H1 (cell line): ENCODE results near the gene SEMA3B. TPM values are rescaled to one million over a fixed set of nuclear protein-coding genes. Genes with fewer than 3 reads are reported as not detected.
"Not testable (repeated sequence)": the region's sequence is repeated elsewhere in the genome, so short reads cannot be mapped to it uniquely, and the experiment has no call there.

Experiments used
- CTCF ChIA-PET: fragments of 300-600 bp; sonication (Branson Sonifier 250); formaldehyde crosslinking; loops from one replicate; lab custom pipeline; 2021; ENCODE audit not compliant: partially characterized antibody; lab: Charles Lee
- POLR2A ChIA-PET: fragments of 300-600 bp; sonication (Branson Sonifier 250); formaldehyde crosslinking; loops from one replicate; lab custom pipeline; 2021; ENCODE audit warnings: inconsistent platforms; ENCODE audit not compliant: partially characterized antibody; lab: Charles Lee
- DNase-seq, 2 experiments: peaks; one replicate each; pipeline versions ENCODE4 v3.0.0 to v3.0.0-alpha.2; 2010 to 2022; ENCODE audit warnings: low spot score in 2 of 2, low read depth in 1 of 2, mixed read lengths in 1 of 2
- FAIRE-seq: peaks from 2 replicates; lab custom pipeline; 2011; peaks lifted over from hg19 to GRCh38; lab: Jason Lieb, UNC
- H2AFZ ChIP-seq: 2 replicates; pipeline ENCODE4 v1.8.1; 2012; ENCODE audit warnings: low read length, inconsistent platforms
- H2AK5ac ChIP-seq: 2 replicates; pipeline ENCODE4 v1.6.1; 2013; ENCODE audit warnings: low read depth, low read length
- H2BK120ac ChIP-seq: replicated peaks from 2 replicates; pipeline ENCODE3; 2013; ENCODE audit warnings: low read depth, low read length, inconsistent platforms
- H2BK12ac ChIP-seq: 2 replicates; pipeline ENCODE4 v1.6.1; 2013; ENCODE audit warnings: low read depth, low read length
- H2BK15ac ChIP-seq: 2 replicates; pipeline ENCODE4 v1.6.1; 2013; ENCODE audit warnings: low read length
- H2BK20ac ChIP-seq: 2 replicates; pipeline ENCODE4 v1.6.1; 2013; ENCODE audit warnings: low read length
- H2BK5ac ChIP-seq: 2 replicates; pipeline ENCODE4 v1.6.1; 2013; ENCODE audit warnings: low read depth, low read length
- H3K14ac ChIP-seq: 2 replicates; pipeline ENCODE4 v1.6.1; 2013; ENCODE audit warnings: inconsistent platforms; ENCODE audit not compliant: insufficient read length
- H3K18ac ChIP-seq: 2 replicates; pipeline ENCODE4 v1.6.1; 2013; ENCODE audit warnings: low read length; ENCODE audit errors: extremely low read depth
- H3K23ac ChIP-seq: 2 replicates; pipeline ENCODE4 v1.6.1; 2013; ENCODE audit warnings: inconsistent platforms; ENCODE audit not compliant: insufficient read length
- H3K23me2 ChIP-seq: 2 replicates; pipeline ENCODE4 v1.6.1; 2013; ENCODE audit warnings: low read depth, low read length
- H3K27ac ChIP-seq: 2 replicates; pipeline ENCODE4 v1.6.1; 2011; ENCODE audit warnings: low read depth, low read length, inconsistent platforms
- H3K27me3 ChIP-seq, 4 experiments: replicated peaks in 1 of 4; 1 replicate in 1 of 4; 2 replicates in 3 of 4; pipeline versions ENCODE4 v1.6.1 to v1.8.1; 2011 to 2013; ENCODE audit warnings: low read length in 3 of 4, mild to moderate bottlenecking in 3 of 4, inconsistent platforms in 2 of 4, mixed read lengths in 2 of 4, moderate library complexity in 1 of 4; ENCODE audit not compliant: control insufficient read depth in 3 of 4, insufficient read depth in 3 of 4; ENCODE audit errors: extremely low read depth in 1 of 4
- H3K36me3 ChIP-seq, 4 experiments: 2 replicates each; pipeline versions ENCODE4 v1.6.1 to v1.8.1; 2011 to 2013; ENCODE audit warnings: mild to moderate bottlenecking in 4 of 4, low read length in 3 of 4, moderate library complexity in 2 of 4, control low read depth in 1 of 4, inconsistent platforms in 1 of 4; ENCODE audit not compliant: insufficient read depth in 4 of 4, control insufficient read depth in 2 of 4
- H3K4ac ChIP-seq: replicated peaks from 2 replicates; pipeline ENCODE3; 2013; ENCODE audit warnings: low read length, low read depth, mixed read lengths, inconsistent platforms; ENCODE audit not compliant: insufficient read length
- H3K4me1 ChIP-seq, 4 experiments: replicated peaks in 1 of 4; 1 replicate in 1 of 4; 2 replicates in 3 of 4; pipeline versions ENCODE4 v1.6.1 to v1.8.1; 2011 to 2013; ENCODE audit warnings: low read length in 3 of 4, inconsistent platforms in 2 of 4, mixed read lengths in 1 of 4; ENCODE audit not compliant: insufficient read depth in 4 of 4, control insufficient read depth in 3 of 4
- H3K4me2 ChIP-seq, 2 experiments: 2 replicates each; pipeline versions ENCODE4 v1.6.1 to v1.8.1; 2011 to 2013; ENCODE audit warnings: low read depth in 2 of 2, low read length in 2 of 2, control low read depth in 1 of 2, inconsistent platforms in 1 of 2, mild to moderate bottlenecking in 1 of 2; ENCODE audit not compliant: insufficient read depth in 1 of 2
- H3K4me3 ChIP-seq, 4 experiments: fragments of 200-600, 300-600 bp in 1 of 4; sonication (generic), shearing (Covaris generic), sonication (Bioruptor Twin) in 1 of 4; 2 replicates each; pipeline versions ENCODE4 v1.5.1 to v1.8.1; 2011 to 2016; ENCODE audit warnings: low read length in 4 of 4, low read depth in 3 of 4, control low read depth in 2 of 4, inconsistent platforms in 2 of 4, mild to moderate bottlenecking in 2 of 4, mixed read lengths in 1 of 4, moderate library complexity in 1 of 4; ENCODE audit not compliant: insufficient read depth in 2 of 4; ENCODE audit errors: extremely low read depth in 1 of 4
- H3K56ac ChIP-seq: replicated peaks from 2 replicates; pipeline ENCODE3; 2013; ENCODE audit warnings: low read depth, mild to moderate bottlenecking, mixed read lengths, low read length, inconsistent platforms; ENCODE audit not compliant: insufficient read length
- H3K79me1 ChIP-seq: 2 replicates; pipeline ENCODE4 v1.6.1; 2013; ENCODE audit warnings: low read depth, low read length, control low read depth
- H3K79me2 ChIP-seq, 2 experiments: 2 replicates each; pipeline versions ENCODE4 v1.6.1 to v1.8.1; 2012 to 2013; ENCODE audit warnings: low read length in 2 of 2, mild to moderate bottlenecking in 2 of 2, inconsistent platforms in 1 of 2; ENCODE audit not compliant: insufficient read depth in 2 of 2, control insufficient read depth in 1 of 2
- H3K9ac ChIP-seq, 4 experiments: replicated peaks in 1 of 4; 1 replicate in 1 of 4; 2 replicates in 3 of 4; pipeline versions ENCODE4 v1.6.1 to v1.8.1; 2011 to 2013; ENCODE audit warnings: low read depth in 3 of 4, low read length in 3 of 4, control low read depth in 2 of 4, mild to moderate bottlenecking in 2 of 4, moderate library complexity in 2 of 4, inconsistent platforms in 1 of 4; ENCODE audit errors: extremely low read depth in 1 of 4
- H3K9me3 ChIP-seq, 2 experiments: 2 replicates each; pipeline versions ENCODE4 v1.6.1 to v1.8.1; 2012 to 2013; ENCODE audit warnings: mild to moderate bottlenecking in 2 of 2, moderate library complexity in 2 of 2, control low read depth in 1 of 2, inconsistent platforms in 1 of 2, low read depth in 1 of 2, low read length in 1 of 2, mixed read lengths in 1 of 2; ENCODE audit not compliant: insufficient read depth in 2 of 2
- H4K20me1 ChIP-seq, 2 experiments: replicated peaks in 1 of 2; 2 replicates each; pipeline versions ENCODE3 to v1.8.1; 2011 to 2013; ENCODE audit warnings: inconsistent platforms in 2 of 2, low read length in 2 of 2, mild to moderate bottlenecking in 1 of 2; ENCODE audit not compliant: insufficient read depth in 2 of 2, control insufficient read depth in 1 of 2
- H4K5ac ChIP-seq: 2 replicates; pipeline ENCODE4 v1.6.1; 2013; ENCODE audit warnings: low read length, low read depth, mixed read lengths, inconsistent platforms; ENCODE audit not compliant: insufficient read length
- H4K8ac ChIP-seq: 2 replicates; pipeline ENCODE4 v1.8.0; 2013; ENCODE audit warnings: mild to moderate bottlenecking, moderate library complexity, low read length, inconsistent platforms; ENCODE audit not compliant: insufficient read depth; ENCODE audit errors: extremely low read depth
- H4K91ac ChIP-seq: replicated peaks from 2 replicates; pipeline ENCODE3; 2013; ENCODE audit warnings: low read length, mixed read lengths, inconsistent platforms; ENCODE audit not compliant: insufficient read length
- WGBS, 2 experiments: shearing (Covaris generic) in 1 of 2; methylation state at CpG; one replicate each; pipeline versions ENCODE4 v1.1.6 to v1.1.7; 2013 to 2015; ENCODE audit warnings: low lambda C conversion rate in 2 of 2, mixed read lengths in 2 of 2, inconsistent platforms in 1 of 2, low coverage in 1 of 2, missing lambda C conversion rate in 1 of 2; ENCODE audit not compliant: insufficient replicate concordance in 2 of 2, insufficient coverage in 1 of 2, insufficient read length in 1 of 2; ENCODE audit errors: extremely low coverage in 1 of 2, missing lambda C conversion rate in 1 of 2; 5-methylcytosine and 5-hydroxymethylcytosine counted together
- polyA plus RNA-seq, 7 experiments: library from polyadenylated mRNA; depleted of rRNA in 3 of 7; stranded (reverse) in 5 of 7; unstranded in 2 of 7; fragments of >200 nt in 5 of 7; fragments of 200-250 nt in 2 of 7; gene quantifications; 1 replicate in 5 of 7; 2 replicates in 1 of 7; 4 replicates in 1 of 7; pipeline versions ENCODE4 v1.2.1 to v1.2.3, GENCODE V29; 2011 to 2013; ENCODE audit warnings: missing spikeins in 2 of 7, mixed read lengths in 2 of 7
- total RNA-seq: library from RNA; stranded (reverse); fragmentation: NEBNext Ultra II Directional; extraction: Animal tissue kit (Norgen Biotek cat#: 25700); gene quantifications from 2 replicates; pipeline ENCODE4 v1.2.1, GENCODE V29; 2021
- TF ChIP-seq, protein P1 (sequence below), 3 experiments: IDR thresholded peaks; 1 replicate in 2 of 3; 2 replicates in 1 of 3; pipeline versions ENCODE4 v1.5.1 to v1.6.1; 2011; ENCODE audit warnings: low read length in 3 of 3, mild to moderate bottlenecking in 3 of 3, inconsistent platforms in 2 of 3, low read depth in 1 of 3, moderate library complexity in 1 of 3; ENCODE audit not compliant: insufficient read depth in 1 of 3; ENCODE audit errors: control extremely low read depth in 1 of 3

The SEMA3B gene
- total and polyA plus RNA-seq, 2 of the 8 experiments (the other 6 are each of a cell fraction or from before 2014, with no cell fraction given): 3.0 to 4.7 TPM

DNA sequence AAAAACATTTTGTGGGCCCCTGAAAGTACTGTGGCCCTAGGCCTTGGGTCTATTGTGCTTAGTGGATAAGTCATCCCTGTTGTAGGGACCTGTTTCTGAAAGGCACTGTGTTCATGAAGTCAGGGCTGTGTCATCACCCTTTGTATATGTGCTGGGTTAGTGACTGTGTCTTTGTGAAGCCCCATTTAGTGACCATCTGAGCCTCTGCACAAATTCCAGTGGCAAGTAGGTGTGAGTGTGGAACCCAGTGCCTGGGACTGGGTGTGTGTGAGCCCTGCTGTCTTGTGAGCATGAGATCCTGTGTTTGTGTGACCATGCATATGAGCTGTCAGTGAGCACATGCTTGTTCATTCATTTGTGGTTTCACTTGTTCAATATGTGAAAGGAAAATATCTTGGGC is 35.7 kb downstream of the SEMA3B start (continued):
- TF ChIP-seq, protein P1, sequence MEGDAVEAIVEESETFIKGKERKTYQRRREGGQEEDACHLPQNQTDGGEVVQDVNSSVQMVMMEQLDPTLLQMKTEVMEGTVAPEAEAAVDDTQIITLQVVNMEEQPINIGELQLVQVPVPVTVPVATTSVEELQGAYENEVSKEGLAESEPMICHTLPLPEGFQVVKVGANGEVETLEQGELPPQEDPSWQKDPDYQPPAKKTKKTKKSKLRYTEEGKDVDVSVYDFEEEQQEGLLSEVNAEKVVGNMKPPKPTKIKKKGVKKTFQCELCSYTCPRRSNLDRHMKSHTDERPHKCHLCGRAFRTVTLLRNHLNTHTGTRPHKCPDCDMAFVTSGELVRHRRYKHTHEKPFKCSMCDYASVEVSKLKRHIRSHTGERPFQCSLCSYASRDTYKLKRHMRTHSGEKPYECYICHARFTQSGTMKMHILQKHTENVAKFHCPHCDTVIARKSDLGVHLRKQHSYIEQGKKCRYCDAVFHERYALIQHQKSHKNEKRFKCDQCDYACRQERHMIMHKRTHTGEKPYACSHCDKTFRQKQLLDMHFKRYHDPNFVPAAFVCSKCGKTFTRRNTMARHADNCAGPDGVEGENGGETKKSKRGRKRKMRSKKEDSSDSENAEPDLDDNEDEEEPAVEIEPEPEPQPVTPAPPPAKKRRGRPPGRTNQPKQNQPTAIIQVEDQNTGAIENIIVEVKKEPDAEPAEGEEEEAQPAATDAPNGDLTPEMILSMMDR (IDR thresholded peaks at IDR 0.05; ENCODE audit: control extremely low read depth in 1 of 3, insufficient read depth in 1 of 3, low read depth in 1 of 3, low read length in 3 of 3): no peak

DNA sequence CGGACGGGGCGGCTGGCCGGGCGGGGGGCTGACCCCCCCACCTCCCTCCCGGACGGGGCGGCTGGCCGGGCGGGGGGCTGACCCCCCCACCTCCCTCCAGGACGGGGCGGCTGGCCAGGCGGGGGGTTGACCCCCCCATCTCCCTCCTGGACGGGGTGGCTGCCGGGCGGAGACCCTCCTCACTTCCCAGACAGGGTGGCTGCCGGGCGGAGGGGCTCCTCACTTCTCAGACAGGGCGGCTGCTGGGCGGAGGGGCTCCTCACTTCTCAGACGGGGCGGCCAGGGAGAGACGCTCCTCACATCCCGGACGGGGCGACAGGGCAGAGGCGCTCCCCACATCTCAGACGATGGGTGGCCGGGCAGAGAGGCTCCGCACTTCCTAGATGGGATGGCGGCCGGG is 43.1 kb downstream of the SEMA3B start:
- DNase-seq, POLR2A ChIA-PET, H3K79me1 ChIP-seq, H3K4me2 ChIP-seq, H2BK15ac ChIP-seq, H3K9ac ChIP-seq, H3K27me3 ChIP-seq, H4K91ac ChIP-seq, H3K4me3 ChIP-seq, H3K4ac ChIP-seq, H3K4me1 ChIP-seq, H2BK12ac ChIP-seq, H3K14ac ChIP-seq, H3K56ac ChIP-seq, H3K18ac ChIP-seq, H3K27ac ChIP-seq, H2BK120ac ChIP-seq, H2BK5ac ChIP-seq, FAIRE-seq, H2BK20ac ChIP-seq, H3K23me2 ChIP-seq, H2AFZ ChIP-seq, H3K36me3 ChIP-seq, H4K8ac ChIP-seq, H2AK5ac ChIP-seq, H3K79me2 ChIP-seq, H3K23ac ChIP-seq, CTCF ChIA-PET, H4K5ac ChIP-seq: not testable (repeated sequence)
- peaks cover 7 to 10% of the 10 kb centered on the region in 2 experiments for H4K20me1 ChIP-seq
- WGBS, 2 experiments: 90% methylated on average over 6 of the region's 32 CpGs; no CpG with 5 or more reads in 1 of the 2 experiments
- peaks cover 9 to 25% of the 10 kb centered on the region in 2 experiments; a peak in 3 of 4 replicates for H3K9me3 ChIP-seq
